B cell (primary cell): ENCODE measurements around the gene ARHGAP27. TPM values are rescaled to one million over a fixed set of nuclear protein-coding genes. Genes with fewer than 3 reads are reported as not detected.

ENCODE experiments used
- ATAC-seq: fragments of 200-7000 bp; cut with Tn5 transposase; one replicate; pipeline ENCODE4 v1.10.0; 2021; ENCODE audit warnings: low read depth, mild to moderate bottlenecking, moderate number of reproducible peaks, moderate library complexity
- CTCF ChIA-PET: fragments of 350-600 bp; sonication (Branson Sonifier 250); formaldehyde crosslinking; loops from one replicate; lab custom pipeline; 2021; ENCODE audit warnings: antibody characterized with exemption, inconsistent platforms; lab: Charles Lee
- POLR2A ChIA-PET: fragments of 350-600 bp; sonication (Branson Sonifier 250); formaldehyde crosslinking; loops from one replicate; lab custom pipeline; 2021; ENCODE audit warnings: antibody characterized with exemption; lab: Charles Lee
- DNase-seq: peaks from one replicate; pipeline ENCODE4 v3.0.0; 2013
- H2AFZ ChIP-seq: 2 replicates; pipeline ENCODE4 v1.6.1; 2012; ENCODE audit warnings: mild to moderate bottlenecking, low read depth, low read length; ENCODE audit not compliant: insufficient read depth, poor library complexity, severe bottlenecking
- H3K27ac ChIP-seq, 2 donors: 1 replicate in 1 of 2; 2 replicates in 1 of 2; pipeline ENCODE4 v1.5.1; 2012 to 2013; ENCODE audit warnings: low read length in 2 of 2, mild to moderate bottlenecking in 2 of 2, moderate library complexity in 1 of 2
- H3K27me3 ChIP-seq, 4 experiments: fragments of 200-600 bp in 1 of 4; sonication (generic) in 1 of 4; replicated peaks in 1 of 4; 1 replicate in 2 of 4; 2 replicates in 2 of 4; pipeline versions ENCODE4 v1.6.1 to v1.7.0; 2013 to 2016; ENCODE audit warnings: low read length in 3 of 4, mild to moderate bottlenecking in 2 of 4, mixed read lengths in 1 of 4, moderate library complexity in 1 of 4; ENCODE audit not compliant: insufficient read depth in 4 of 4, control insufficient read depth in 3 of 4; ENCODE audit errors: control extremely low read depth in 1 of 4
- H3K36me3 ChIP-seq, 2 experiments: replicated peaks in 1 of 2; 1 replicate in 1 of 2; 2 replicates in 1 of 2; pipeline versions ENCODE4 v1.6.1 to v1.7.1; 2013; ENCODE audit warnings: low read length in 1 of 2; ENCODE audit not compliant: insufficient read depth in 2 of 2, control insufficient read depth in 1 of 2; ENCODE audit errors: control extremely low read depth in 1 of 2, extremely low read depth in 1 of 2
- H3K4me1 ChIP-seq, 2 donors: fragments of 200-600 bp in 1 of 2; sonication (generic) in 1 of 2; 1 replicate in 1 of 2; 2 replicates in 1 of 2; pipeline versions ENCODE4 v1.5.1 to v1.6.1; 2013 to 2017; ENCODE audit warnings: low read length in 2 of 2; ENCODE audit not compliant: control insufficient read depth in 2 of 2, insufficient read depth in 2 of 2
- H3K4me2 ChIP-seq: replicated peaks from 2 replicates; pipeline ENCODE3; 2012; ENCODE audit warnings: mild to moderate bottlenecking, low read depth, low read length; ENCODE audit not compliant: poor library complexity, severe bottlenecking
- H3K4me3 ChIP-seq, 5 experiments: fragments of 200-600 bp in 1 of 5; sonication (generic) in 1 of 5; 1 replicate in 3 of 5; 2 replicates in 2 of 5; pipeline versions ENCODE4 v1.5.1 to v1.7.0; 2011 to 2016; ENCODE audit warnings: low read length in 4 of 5, mild to moderate bottlenecking in 4 of 5, low read depth in 2 of 5, control low read depth in 1 of 5, moderate library complexity in 1 of 5; ENCODE audit not compliant: insufficient read depth in 1 of 5; ENCODE audit errors: control extremely low read depth in 1 of 5, extremely low read depth in 1 of 5
- H3K79me2 ChIP-seq: fragments of 200-600 bp; sonication (generic); one replicate; pipeline ENCODE4 v1.6.0; 2016; ENCODE audit warnings: low read length; ENCODE audit not compliant: control insufficient read depth, insufficient read depth
- H3K9ac ChIP-seq: fragments of 200-600 bp; sonication (generic); 2 replicates; pipeline ENCODE4 v1.6.1; 2017; ENCODE audit warnings: mild to moderate bottlenecking, low read length, moderate library complexity
- H3K9me3 ChIP-seq, 3 donors: one replicate each; pipeline versions ENCODE4 v1.6.1 to v1.7.1; 2013; ENCODE audit warnings: low read length in 2 of 3; ENCODE audit not compliant: control insufficient read depth in 2 of 3, insufficient read depth in 1 of 3; ENCODE audit errors: control extremely low read depth in 1 of 3
- H4K20me1 ChIP-seq: 2 replicates; pipeline ENCODE4 v1.6.0; 2012; ENCODE audit warnings: mild to moderate bottlenecking, low read length; ENCODE audit not compliant: insufficient read depth, control insufficient read depth, poor library complexity, severe bottlenecking
- H3K27ac Mint-ChIP-seq: one replicate; pipeline ENCODE4 v1.8.0; 2021; ENCODE audit warnings: mixed read lengths
- H3K27me3 Mint-ChIP-seq: one replicate; pipeline ENCODE4 v1.8.0; 2021; ENCODE audit warnings: mixed read lengths
- H3K4me1 Mint-ChIP-seq: one replicate; pipeline ENCODE4 v1.8.0; 2021; ENCODE audit warnings: mixed read lengths
- H3K4me3 Mint-ChIP-seq: one replicate; pipeline ENCODE4 v1.8.0; 2021; ENCODE audit warnings: mixed read lengths
- H3K9me3 Mint-ChIP-seq: one replicate; pipeline ENCODE4 v1.8.0; 2022; ENCODE audit warnings: mixed read lengths; ENCODE audit not compliant: insufficient read depth
- CTCF ChIP-seq: fragments of 200-600 bp; IDR thresholded peaks from one replicate; pipeline ENCODE4 v1.8.0; 2022; ENCODE audit warnings: antibody characterized with exemption, mild to moderate bottlenecking
- EZH2 ChIP-seq: IDR thresholded peaks from 2 replicates; pipeline ENCODE4 v1.6.1; 2012; ENCODE audit warnings: borderline replicate concordance, low read depth, mild to moderate bottlenecking, moderate library complexity, low read length; ENCODE audit not compliant: insufficient read depth, poor library complexity, severe bottlenecking
- WGBS: methylation state at CpG from one replicate; pipeline ENCODE4 v1.1.5; 2013; ENCODE audit warnings: missing lambda C conversion rate; ENCODE audit not compliant: insufficient coverage; 5-methylcytosine and 5-hydroxymethylcytosine counted together
- intact Hi-C: fragments of 100-400 bp; cut with micrococcal nuclease; formaldehyde crosslinking; loops from one replicate; pipeline ENCODE4 v1.10.0; 2022
- polyA plus RNA-seq: library from polyadenylated mRNA; depleted of rRNA; stranded (reverse); fragments of >200 nt; gene quantifications from 2 replicates; pipeline ENCODE4 v1.2.3, GENCODE V29; 2012
- total RNA-seq, 2 donors: library from RNA; stranded (reverse); fragments of 120-200 nt in 1 of 2; gene quantifications; 1 replicate in 1 of 2; 2 replicates in 1 of 2; pipeline versions ENCODE4 v1.2.3 to v1.2.4, GENCODE V29; 2013 to 2022

ARHGAP27 gene
- total and polyA plus RNA-seq, 2 donors (not counting 1 experiment from before 2014, with no cell fraction given), result 159 to 227 TPM

GRCh38 chr17:45413498-45413923, 19.2 kb downstream of the ARHGAP27 start:
- peak overlapping the region; percentile 11 for H3K9ac ChIP-seq
- intact Hi-C loops, result loop anchor here (5.0 kb wide), 1 partner anchor 96 kb away; the partner anchor contains the start of gene MAP3K14
- H3K27me3 Mint-ChIP-seq, result no peaks in the 10 kb centered on the region
- H3K9me3 ChIP-seq, result peaks cover 0 to 3% (median 0%) of the 10 kb centered on the region in 3 donors
- peak; percentile 78 for ATAC-seq
- no peaks in the 10 kb centered on the region for H3K9me3 Mint-ChIP-seq
- H2AFZ ChIP-seq, result no peak overlapping the region
- ChIA-PET POLR2A (interaction anchor here (2.3 kb wide), 1 partner anchor 14 kb away, joined by 10 read pairs; no protein-coding TSS in a partner anchor), CTCF (interaction anchor here (0.7 to 9.3 kb wide), 7 partner anchors 12 to 436 kb away, joined by 3 to 71 read pairs (median 4); no protein-coding TSS in a partner anchor)
- H3K36me3 ChIP-seq, result no peaks in the 10 kb centered on the region
- peaks cover 54 to 63% of the 10 kb centered on the region in 2 donors for H3K4me1 ChIP-seq
- TF ChIP-seq EZH2 (no peak), CTCF (no peak)
- DNase-seq, result peak; percentile 78
- H3K27ac ChIP-seq, result peak overlapping the region; percentile 4 to 41
- peak overlapping the region; percentile 65 for H3K27ac Mint-ChIP-seq
- H3K4me2 ChIP-seq, result peak overlapping the region; percentile 93
- peak overlapping the region; percentile 64 for H3K4me3 Mint-ChIP-seq
- H3K79me2 ChIP-seq, result peaks cover 41% of the 10 kb centered on the region
- H3K4me1 Mint-ChIP-seq, result peaks cover 61% of the 10 kb centered on the region
- no peaks in the 10 kb centered on the region for H3K27me3 ChIP-seq
- H3K4me3 ChIP-seq, result no peak overlapping the region
- H4K20me1 ChIP-seq, result no peaks in the 10 kb centered on the region
- 29% methylated on average over 9 of the region's 9 CpGs for WGBS

- H3K4me1 ChIP-seq, result peaks cover 74 to 83% of the 10 kb centered on the region in 2 donors
Observed at GRCh38 chr17:45411348-45412105, 21.1 kb downstream of the ARHGAP27 start.

More at GRCh38 chr17:45411348-45412105, 21.1 kb downstream of the ARHGAP27 start:
- Histone ChIP-seq H3K9me3 (peaks cover 0 to 3% (median 0%) of the 10 kb centered on the region in 3 donors), H3K36me3 (peaks cover 0 to 5% of the 10 kb centered on the region in 2 experiments), H2AFZ (peak overlapping the region; percentile 77), H3K27me3 (no peaks in the 10 kb centered on the region), H3K79me2 (peaks cover 61% of the 10 kb centered on the region), H4K20me1 (peaks cover 13% of the 10 kb centered on the region), H3K4me3 (no peak overlapping the region), H3K9ac (no peak overlapping the region), H3K27ac (peak overlapping the region; percentile 2 to 89), H3K4me2 (peak overlapping the region; percentile 93)
- TF ChIP-seq EZH2 (no peak), CTCF (no peak)
- intact Hi-C loops, result loop anchor here (5.0 kb wide), 1 partner anchor 94 kb away; the partner anchor contains the start of gene MAP3K14
- DNase-seq (no peak), ATAC-seq (no peak)
- ChIA-PET POLR2A (interaction anchor here (2.3 kb wide), 1 partner anchor 16 kb away, joined by 10 read pairs; no protein-coding TSS in a partner anchor), CTCF (interaction anchor here (8.9 to 9.3 kb wide), 2 partner anchors 15 to 16 kb away, joined by 70 to 71 read pairs; no protein-coding TSS in a partner anchor)
- peak overlapping the region; percentile 100 for H3K4me3 Mint-ChIP-seq
- WGBS, result 85% methylated on average over 3 of the region's 5 CpGs
- peaks cover 80% of the 10 kb centered on the region for H3K4me1 Mint-ChIP-seq
- peak overlapping the region; percentile 99 for H3K27ac Mint-ChIP-seq
- H3K9me3 Mint-ChIP-seq, result no peaks in the 10 kb centered on the region
- no peaks in the 10 kb centered on the region for H3K27me3 Mint-ChIP-seq
